ENCODE measurements around the gene AHI1. TPM values are rescaled to one million over a fixed set of nuclear protein-coding genes. Genes with fewer than 3 reads are reported as not detected.

The AHI1 gene
- total and polyA plus RNA-seq, 10 of the 15 experiments (the other 5 are each of a cell fraction or from before 2014, with no cell fraction given) = 3.2 to 9.5 (median 4.6) TPM

GRCh38 chr6:135499441-135500340 lies 2.2 kb upstream of the AHI1 start:
- DNase-seq (ENCODE audit: low read depth, low spot score) (no peak), ATAC-seq (no peak), FAIRE-seq (no peak)
- Histone ChIP-seq H3K4me3 (no peak overlapping the region), H2AFZ (ENCODE audit: control insufficient read depth, low read depth, low read length) (no peak overlapping the region), H3K27ac (ENCODE audit: control insufficient read depth, insufficient read depth) (no peak overlapping the region), H3K36me3 (ENCODE audit: control insufficient read depth in 2 of 2, insufficient read depth in 2 of 2, low read length in 1 of 2) (no peaks in the 10 kb centered on the region), H3K4me1 (ENCODE audit: control insufficient read depth, insufficient read depth, low read length) (no peaks in the 10 kb centered on the region), H3K4me2 (ENCODE audit: control insufficient read depth, insufficient read depth) (no peak overlapping the region), H3K9ac (ENCODE audit: control insufficient read depth, insufficient read depth, low read length) (no peak overlapping the region), H4K20me1 (ENCODE audit: control insufficient read depth, insufficient read depth) (no peaks in the 10 kb centered on the region), H3K79me2 (ENCODE audit: control insufficient read depth, insufficient read depth, low read length) (no peaks in the 10 kb centered on the region), H3K27me3 (replicated peaks in 1 of 2; ENCODE audit: control insufficient read depth in 2 of 2, insufficient read depth in 2 of 2, low read length in 1 of 2) (no peaks in the 10 kb centered on the region; a peak in 1 of 4 replicates), H3K9me3 (replicated peaks; ENCODE audit: control insufficient read depth, insufficient read depth, low read length) (no peaks in the 10 kb centered on the region)
- ChIA-PET CTCF (interaction anchor here (1.1 to 1.6 kb wide), 3 partner anchors 7 to 410 kb away, joined by 4 to 9 read pairs (median 7); no protein-coding TSS in a partner anchor), SMC1A (ENCODE audit: uncharacterized antibody, unreplicated experiment) (interaction anchor here (0.6 to 1.9 kb wide), 3 partner anchors 28 to 39 kb away, joined by 3 to 7 read pairs (median 3); no protein-coding TSS in a partner anchor), POLR2A (no interaction called here), RAD21 (ENCODE audit: unreplicated experiment) (no interaction called here)
- BruUV-seq (replicated peaks) = no TSS peak
- in situ Hi-C loops (cut with MboI) (no loop called here), intact Hi-C loops (cut with micrococcal nuclease; ENCODE audit: unreplicated experiment) (no loop called here)
- WGBS (ENCODE audit: insufficient coverage, insufficient replicate concordance, low lambda C conversion rate, missing lambda C conversion rate) = 68% methylated on average over 5 of the region's 5 CpGs
- TF ChIP-seq NBN (IDR thresholded peaks at IDR 0.05) (no peak), STAT3 (IDR thresholded peaks at IDR 0.05; ENCODE audit: low read depth, low read length) (no peak), E2F8 (IDR thresholded peaks at IDR 0.05; ENCODE audit: low read depth, partially characterized antibody) (no peak), NRF1 (conservative IDR thresholded peaks at IDR 0.05; ENCODE audit: low read depth, low read length) (no peak), HDGF (IDR thresholded peaks at IDR 0.05) (no peak), PAX5 (IDR thresholded peaks at IDR 0.05; ENCODE audit: borderline replicate concordance, low read depth, low read length) (no peak), ATF3 (IDR thresholded peaks at IDR 0.05; ENCODE audit: borderline replicate concordance, extremely low read depth, low read depth, low read length) (no peak), CREB1 (IDR thresholded peaks at IDR 0.05; ENCODE audit: low read depth) (no peak), CUX1 (IDR thresholded peaks at IDR 0.05; ENCODE audit: insufficient replicate concordance, low read depth, low read length) (no peak), ZNF592 (IDR thresholded peaks at IDR 0.05) (no peak)

All from GM12878 (cell line).